HG03159 (cell line): ENCODE results near the gene CDRT15.
"Not testable (repeated sequence)": the region's sequence is repeated elsewhere in the genome, so short reads cannot be mapped to it uniquely, and the experiment has no call there.

Source experiments
- ATAC-seq: cut with Tn5 transposase; IDR thresholded peaks from one replicate; pipeline ENCODE4 v1.9.1; 2021; ENCODE audit warnings: mild to moderate bottlenecking, moderate library complexity; ENCODE audit not compliant: unreplicated experiment

Gene CDRT15

DNA sequence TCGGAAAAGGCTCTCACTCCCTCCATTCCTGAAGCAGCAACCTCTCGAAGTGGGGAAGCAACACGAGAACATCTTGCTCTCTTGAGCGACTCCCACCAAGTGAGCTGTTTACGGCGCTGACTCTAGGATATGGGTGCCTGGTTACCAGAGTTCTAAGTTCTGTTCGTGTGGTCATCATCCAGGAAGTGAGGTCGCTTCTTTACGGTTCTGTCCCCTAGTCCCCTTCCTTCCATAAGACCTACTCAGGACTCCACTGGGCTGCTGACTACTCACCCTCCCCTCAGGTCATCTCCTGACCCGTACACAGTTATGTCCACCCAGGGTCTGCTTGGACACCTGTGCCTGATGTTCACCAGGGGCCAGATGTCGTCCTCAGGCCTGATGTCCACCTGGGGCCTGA, at the start of gene CDRT15:
TSS of gene CDRT15 (minus strand) at position 101 of the 400 bp plus-strand sequence. CDS start at position 72, 29 bp downstream.
- not testable (repeated sequence) for ATAC-seq

DNA sequence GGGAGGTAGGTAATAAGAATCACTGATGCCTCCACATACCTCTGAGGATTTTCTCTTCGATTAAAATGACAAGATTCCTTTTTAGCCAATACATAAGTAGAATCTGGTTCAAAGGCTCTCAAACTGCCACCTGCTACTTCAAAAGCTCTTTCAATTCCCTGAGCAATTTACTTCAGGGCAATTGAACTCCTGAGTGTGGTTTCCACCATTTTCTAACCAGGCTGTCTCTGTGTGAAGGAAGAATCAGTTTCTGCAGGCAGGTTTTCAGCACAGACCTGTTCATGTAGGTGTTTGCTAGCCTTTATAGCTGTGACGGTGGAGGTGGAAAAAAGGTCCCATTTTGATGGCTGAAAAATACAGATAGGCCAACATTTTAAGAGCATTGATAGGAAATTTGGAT, 46.1 kb upstream of the CDRT15 start:
- no peak for ATAC-seq

DNA sequence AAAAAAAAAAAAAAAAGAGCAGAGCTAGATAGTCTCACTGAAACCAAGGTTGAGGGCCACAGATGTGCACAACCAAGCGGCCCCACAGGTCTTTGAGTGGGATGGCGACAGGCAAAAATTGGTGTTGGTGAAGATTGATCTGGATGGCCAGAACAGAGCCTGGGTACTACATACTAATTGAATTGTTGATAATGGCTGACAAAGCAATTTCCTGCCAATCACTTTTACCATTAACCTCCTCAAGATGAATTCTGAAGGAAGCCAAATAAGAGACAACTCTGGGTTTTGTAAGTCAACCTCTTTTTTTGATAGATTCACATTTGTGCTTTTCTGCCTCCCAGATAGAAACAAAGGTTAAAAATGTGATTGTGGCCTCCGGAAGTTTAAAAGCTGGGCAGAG, 44.9 kb upstream of the CDRT15 start:
- ATAC-seq: no peak

DNA sequence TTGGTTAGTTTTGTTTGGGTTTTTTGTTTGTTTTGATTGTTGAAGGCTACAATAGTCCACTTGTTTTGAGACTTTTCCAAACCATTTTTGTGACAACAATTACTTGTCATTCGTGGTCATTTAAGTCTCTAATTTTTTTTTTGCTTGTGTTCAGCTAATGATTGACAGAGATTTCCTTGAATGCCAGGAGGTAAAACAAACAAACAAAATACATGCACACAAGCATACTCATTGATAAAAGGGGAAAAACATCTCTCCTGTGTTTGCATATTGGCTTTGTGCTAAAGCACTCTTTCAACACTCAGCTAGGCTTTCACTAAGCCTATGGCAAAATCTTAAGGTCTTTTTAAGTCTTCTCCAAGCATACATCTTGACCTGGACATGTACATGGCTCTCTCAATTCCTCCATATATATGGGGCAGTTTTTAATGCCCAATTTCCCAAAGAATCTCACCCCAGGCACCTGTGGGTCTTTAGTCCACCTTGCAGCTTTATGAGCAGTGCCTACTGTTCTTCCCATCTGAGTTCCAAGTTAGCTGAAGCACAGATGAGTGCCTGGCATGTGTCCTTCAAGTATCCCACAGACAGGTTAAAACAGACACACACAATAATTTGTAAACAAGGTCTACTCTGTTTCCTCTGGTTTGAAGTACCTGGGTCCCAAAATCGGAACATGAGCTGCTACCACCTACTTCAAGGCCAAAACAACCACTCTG, 40.0 kb upstream of the CDRT15 start:
- ATAC-seq: no peak

DNA sequence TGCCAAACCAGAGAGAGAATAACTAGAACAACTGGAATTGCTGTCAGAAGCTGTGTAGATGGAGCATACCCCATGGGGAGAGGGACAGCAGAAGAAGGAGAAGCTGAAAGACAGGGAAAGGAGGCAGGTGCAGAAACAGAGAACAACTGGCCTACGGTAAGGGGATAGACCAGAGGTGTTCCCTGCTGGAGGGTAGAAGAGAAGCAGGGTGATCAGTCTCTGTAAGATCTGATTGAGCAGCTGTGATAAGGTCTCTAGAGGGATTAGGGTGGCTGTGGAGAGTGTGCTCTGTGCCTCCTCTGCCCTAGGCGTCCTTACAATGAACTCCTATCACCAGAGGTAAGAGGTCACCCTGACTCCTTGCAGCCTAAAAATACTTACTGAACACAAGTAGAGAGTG, 33.8 kb upstream of the CDRT15 start:
- ATAC-seq: no peak

DNA sequence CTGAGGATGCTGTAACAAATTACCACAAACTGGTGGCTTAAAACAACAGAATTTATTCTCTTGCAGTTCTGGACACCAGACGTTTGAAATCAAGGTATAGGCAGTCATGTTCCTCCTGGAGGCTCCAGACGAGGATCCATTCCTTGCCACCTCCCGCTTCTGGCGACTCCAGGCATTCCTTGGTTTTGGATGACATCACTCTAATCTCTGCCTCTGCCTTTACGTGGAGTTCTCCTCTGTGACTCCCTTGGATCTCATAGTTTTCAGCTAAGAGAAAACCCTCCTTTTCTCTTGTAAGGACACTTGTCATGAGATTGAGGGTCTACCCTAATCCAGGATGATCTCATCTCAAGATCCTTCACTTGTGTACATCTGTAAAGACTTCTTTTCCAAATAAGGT, 32.8 kb upstream of the CDRT15 start:
- ATAC-seq: no peak

DNA sequence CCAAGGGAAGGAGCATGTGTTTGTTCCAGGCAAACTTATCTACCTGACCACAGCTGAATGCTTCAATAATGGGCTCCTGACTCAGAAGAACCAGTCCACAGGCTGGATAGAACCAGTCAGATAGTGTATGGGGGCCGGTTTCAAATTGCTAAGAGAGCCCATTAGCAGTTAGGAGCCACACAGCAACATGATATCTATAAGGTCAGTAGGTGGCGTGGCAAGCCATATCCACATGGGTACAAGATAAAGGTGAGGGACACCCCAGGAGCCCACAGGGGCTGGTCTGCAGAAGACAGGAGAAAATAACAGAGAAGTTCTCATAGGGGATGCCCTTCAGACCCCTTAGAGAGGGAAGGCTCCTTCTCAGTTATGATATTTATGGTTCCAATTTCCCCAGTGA, 31.6 kb upstream of the CDRT15 start:
- no peak for ATAC-seq

DNA sequence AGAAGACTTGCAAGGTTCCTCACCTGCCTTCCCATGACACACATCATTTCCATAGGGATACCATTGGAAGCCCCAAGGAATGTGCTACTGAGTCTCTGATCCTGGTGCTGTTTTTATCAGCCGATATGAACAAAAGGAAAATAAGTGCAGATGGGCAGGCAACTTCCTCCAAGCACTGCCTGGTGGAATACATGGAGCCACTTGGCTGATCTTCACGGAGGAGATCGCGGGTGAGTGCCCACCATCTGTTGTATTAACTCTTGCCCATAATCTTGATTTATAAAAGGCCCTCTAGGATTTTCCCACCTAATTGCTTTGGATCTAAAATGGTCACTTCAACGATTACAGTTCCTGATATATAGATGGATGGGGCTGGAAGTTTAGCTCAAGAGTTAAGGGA, 24.7 kb upstream of the CDRT15 start:
- ATAC-seq: no peak

DNA sequence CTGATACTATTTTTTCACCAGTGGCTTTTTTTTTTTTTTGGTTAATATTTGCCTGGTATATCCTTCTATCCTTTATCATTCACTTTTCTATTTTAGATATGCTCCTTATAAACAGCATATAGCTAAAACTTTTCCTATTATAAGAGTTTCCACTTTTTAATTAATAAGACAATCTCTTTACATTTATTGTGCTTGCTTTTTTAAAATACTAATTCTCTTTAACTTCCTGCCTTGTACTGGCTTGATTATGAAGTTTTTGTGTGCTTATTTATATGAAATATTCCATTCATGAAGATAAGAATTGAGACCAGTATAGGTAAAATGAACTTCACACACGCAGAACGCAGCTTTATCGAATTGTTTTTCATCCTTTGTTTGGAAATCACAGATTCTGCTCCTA, 9.0 kb upstream of the CDRT15 start:
- no peak for ATAC-seq

DNA sequence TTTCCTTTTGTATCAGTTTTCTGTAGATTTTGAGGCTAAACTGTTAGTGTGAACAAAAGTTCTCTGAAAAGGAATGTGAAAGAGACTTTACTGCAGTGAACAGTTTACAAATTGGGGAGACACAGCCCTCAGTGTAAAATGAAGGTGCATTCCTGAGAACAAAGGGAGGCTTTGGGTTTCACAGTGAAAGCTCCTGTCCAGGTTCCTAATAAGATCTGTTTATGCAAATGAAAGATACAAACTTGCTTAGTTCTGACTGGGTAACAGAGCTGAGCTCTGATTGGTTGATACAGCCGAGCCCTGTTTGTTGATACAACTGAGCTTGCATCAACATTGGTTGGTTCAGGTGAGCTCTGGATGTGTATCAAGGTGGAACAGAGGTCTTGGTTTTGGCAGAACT, 8.3 kb upstream of the CDRT15 start:
- no peak for ATAC-seq

DNA sequence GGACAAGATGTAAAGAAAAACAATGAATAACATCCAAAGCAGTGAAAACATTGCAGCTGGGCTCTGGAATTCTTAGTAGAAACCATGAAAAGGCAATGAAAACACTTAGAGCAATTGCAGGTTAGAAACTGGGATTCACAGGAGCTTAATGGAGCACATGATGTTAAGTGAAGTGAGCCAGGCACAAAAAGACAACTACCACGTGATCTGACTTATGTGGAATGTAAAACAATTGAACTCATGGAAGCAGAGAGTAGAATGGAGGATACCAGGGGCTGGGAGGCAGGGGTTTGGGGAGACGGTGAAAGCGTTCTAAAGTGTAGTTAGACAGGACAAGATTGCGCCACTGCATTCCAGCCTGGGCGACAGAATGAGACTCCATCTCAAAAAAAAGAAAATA, 2.6 kb upstream of the CDRT15 start:
- ATAC-seq: not testable (repeated sequence)

DNA sequence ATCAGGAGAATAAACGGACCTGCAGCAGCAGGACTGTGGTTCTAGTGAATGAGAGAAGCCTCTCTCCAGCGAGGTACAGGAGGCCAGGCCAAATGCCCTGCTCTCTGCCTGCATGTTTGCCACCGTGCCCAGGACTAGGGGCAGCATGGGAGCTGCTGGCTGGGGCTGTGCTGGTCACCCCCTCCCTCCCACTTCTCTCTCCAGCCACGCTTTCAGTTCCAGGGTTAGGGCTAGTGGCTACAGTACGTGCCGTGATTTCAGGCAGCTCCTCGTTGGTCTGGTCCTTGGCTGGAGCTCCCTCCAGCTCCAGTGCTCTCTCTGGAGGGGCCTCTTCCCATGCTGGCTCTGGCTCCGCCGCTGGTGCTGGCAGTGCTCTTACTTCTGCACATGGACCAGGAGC, 630 bp downstream of the CDRT15 start:
- not testable (repeated sequence) for ATAC-seq

DNA sequence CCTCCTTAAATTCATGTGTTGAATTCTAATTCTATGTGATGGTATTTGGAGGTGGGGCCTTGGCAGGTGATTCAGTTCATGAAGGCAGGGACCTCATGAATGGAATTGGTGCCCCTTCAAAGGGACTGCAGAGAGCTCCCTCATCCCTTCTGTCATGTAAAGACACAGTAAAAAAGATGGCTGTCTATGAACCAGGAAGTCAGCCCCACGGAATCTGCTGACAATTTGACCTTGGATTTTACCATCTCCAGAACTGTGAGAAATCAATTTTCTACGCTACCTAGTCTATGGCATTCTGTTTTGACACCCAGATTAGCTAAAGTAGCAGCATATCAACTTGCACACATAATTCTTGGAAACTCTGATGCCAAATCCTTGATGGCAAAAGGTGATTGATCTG, 1.6 kb downstream of the CDRT15 start:
- not testable (repeated sequence) for ATAC-seq

DNA sequence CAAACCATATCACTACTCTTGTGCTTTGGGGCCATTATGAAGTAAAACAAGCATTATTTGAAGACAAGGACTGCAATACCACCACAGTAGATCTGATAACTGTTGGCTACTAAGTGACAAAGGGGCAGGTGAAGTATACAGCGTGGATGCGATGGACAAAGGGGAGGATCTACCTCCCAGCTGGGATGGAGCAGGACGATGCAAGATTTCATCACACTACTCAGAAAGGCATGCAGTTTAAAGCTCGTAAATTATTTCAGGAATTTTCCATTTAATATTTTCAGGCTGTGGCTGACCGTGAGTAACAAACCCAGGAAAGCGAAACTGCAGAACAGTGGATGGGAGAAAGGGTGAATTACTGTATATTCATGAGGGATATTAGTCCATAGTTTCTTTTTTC, 5.5 kb downstream of the CDRT15 start:
- ATAC-seq: not testable (repeated sequence)

DNA sequence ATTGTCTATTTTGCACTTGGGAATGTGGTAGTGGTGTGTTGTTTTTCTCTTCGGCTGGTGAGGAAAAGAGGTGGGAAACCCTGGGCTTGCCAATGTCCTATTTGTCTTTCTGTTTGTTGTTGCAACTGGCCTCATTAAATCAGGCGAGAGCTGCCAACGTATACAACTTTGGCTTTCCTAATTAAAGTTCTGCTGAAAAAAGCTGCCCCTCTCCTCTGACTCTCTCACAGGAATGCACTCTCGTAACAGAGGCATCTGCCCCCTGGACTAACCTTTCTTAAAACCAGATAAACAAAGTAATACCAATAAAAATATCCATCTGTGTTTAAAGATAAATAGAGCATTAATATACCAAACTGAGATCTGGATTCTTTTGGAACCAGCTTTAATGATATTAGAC, 7.8 kb downstream of the CDRT15 start:
- no peak for ATAC-seq

DNA sequence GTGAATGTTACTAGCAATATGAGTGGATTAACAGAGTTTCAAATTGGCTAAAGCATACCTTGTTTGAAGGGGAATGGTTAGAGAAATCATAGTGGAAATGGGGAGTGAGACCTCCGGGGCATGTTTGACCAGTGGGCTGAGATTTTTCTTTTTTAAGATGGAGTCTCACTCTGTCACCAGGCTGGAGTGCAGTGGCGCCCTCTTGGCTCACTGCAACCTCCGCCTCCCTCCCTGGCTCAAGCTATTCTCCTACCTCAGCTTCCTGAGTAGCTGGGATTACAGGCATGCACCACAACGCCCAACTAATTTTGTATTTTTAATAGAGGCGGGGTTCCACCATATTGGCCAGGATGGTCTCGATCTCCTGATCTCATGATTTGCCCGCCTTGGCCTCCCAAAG, 9.6 kb downstream of the CDRT15 start:
- no peak for ATAC-seq

DNA sequence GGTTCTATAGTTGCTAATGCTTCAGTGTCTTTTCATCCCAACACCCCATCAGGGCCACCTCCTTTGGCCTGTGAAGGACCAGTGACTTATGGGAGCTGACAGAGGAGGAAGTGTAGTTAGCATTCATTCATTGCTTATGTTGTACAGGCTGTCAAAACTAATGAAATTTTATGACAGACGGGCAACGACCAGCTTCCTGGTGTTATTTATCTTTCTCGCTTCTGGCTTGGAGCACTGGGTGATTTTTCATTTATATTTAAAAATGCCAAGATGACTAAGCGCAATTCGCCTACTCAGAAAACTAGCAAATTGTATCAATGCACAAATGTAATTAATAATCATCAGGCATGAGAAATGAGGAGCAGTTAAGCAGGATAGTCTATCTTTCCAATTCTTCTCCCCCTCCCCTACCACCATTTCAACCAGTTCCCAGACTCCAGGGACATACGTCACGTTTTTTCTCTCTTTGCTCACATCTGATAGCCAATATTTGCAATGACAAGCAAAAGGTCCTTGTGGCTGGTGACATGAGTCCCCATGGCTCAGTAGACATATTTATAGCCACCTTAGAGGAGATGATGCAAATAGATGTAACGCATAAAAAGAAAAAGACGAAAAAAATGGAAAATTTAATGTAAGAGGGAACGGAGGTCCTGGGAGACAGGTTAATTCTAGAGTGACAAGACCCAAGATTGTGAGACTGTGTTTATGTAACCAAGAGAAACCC, 11.2 kb downstream of the CDRT15 start:
- ATAC-seq: no peak

DNA sequence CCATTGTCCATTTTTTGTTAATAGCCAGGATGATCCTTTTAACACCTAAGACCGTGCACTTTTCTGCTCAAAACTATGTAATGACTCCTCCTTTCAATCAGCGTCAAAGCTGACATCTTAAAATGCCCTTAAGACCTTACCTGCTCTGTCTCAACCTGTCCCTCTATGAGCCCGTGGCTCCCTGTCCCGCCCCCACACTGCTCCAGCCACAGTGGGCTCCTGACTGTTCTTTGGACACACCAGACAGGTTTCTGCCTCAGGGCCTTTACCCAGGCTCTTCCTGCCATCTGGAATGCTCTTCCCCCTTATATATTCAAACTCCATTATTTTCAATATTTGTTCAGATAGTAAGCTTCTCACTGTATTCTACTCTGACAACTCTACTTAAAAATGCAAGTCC, 14.1 kb downstream of the CDRT15 start:
- ATAC-seq: no peak

DNA sequence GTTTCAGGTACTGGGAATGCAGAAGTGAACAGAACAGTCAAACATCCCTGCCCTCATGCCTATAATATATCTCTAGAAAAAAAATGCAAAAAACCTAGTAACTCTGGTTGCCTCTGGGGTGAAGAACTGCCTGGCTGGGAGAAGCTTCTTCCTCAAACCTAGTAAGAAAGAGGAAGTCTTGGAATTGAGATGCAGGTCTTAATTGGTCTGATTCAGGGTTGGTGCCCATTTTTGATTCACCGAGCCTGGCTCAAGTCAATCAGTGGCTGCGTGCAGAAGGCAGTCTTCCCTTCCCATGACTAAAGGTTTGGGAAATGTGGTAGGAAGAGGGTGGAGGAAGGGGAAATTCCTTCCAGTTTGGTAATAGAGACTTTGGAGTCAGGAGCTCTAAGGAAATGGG, 22.4 kb downstream of the CDRT15 start:
- ATAC-seq: no peak

DNA sequence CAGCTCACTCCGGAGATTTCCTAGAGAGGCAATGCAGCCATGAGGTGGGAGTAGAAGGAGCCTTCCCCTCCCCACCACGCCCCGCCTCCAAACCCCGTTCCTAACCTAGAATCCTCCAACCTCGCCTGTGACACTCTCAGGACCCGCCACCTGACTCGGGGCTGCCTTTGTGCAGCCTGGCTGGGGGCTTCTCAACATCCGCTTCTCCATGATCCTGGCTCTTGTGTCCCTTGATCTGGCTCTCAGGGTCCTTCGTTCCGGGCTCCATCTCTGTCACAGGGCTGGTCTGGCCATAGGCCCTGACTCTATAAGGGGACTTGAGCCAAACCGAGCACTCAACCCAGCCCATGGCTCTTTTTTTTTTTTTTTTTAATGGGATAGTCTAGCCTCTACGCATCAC, 24.3 kb downstream of the CDRT15 start:
- no peak for ATAC-seq

DNA sequence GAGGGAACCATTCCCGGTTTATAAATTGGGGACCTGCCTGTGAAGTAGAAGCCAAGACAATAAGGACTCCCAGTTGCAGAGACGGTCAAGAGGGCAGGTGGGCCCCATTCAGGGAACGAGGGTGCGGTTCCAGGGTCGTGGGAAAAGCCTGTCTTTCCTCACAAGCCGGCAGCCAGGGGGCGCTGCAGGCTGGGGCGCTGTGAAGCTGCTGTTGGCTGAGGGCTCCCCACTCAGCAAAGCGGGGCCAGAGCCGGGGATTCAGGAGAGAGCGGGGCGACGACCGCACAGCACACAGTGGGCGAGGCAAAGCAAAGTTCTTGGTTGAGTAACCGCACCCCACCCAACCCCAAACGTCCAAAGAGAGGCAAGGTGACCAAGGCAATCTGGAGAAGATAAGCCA, 24.9 kb downstream of the CDRT15 start:
- ATAC-seq: no peak

DNA sequence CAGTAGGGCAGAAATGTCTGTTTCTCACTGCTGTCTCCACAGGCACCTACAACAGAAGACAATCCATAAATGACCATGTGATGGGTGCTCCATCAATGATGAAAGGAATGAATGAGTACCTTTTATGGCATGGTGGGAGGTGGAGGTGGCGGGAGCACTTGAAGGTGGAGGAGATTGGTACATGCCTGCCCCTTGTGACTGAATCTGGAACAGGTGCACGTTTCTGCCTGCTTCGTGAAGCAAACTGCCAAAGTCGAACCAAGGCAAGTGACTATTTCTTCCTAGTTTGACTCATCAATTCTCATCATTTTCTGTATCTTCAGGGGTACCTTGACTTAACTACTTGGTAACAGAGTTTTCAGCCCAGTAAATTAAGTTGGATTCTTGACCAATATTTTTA, 25.4 kb downstream of the CDRT15 start:
- no peak for ATAC-seq

DNA sequence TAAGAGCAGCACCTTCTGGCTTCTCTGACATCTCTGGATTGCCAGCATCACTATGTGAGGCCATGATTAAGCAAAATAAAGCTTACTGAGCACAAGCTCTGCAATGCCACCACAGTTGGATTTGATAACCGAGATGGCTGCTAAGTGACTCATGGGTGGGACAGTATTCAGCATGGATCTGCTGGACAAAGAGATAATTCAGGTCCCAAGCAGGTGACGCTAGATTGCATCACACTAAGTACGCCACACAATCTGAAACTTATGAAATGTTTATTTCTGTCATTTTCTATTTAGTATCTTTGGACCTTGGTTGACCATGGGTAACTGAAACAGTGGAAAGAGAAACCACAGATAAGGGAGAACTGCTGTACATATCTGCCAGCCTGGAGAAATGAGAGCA, 27.4 kb downstream of the CDRT15 start:
- ATAC-seq: no peak
